ENCODE results near the gene RAD1.

DNA sequence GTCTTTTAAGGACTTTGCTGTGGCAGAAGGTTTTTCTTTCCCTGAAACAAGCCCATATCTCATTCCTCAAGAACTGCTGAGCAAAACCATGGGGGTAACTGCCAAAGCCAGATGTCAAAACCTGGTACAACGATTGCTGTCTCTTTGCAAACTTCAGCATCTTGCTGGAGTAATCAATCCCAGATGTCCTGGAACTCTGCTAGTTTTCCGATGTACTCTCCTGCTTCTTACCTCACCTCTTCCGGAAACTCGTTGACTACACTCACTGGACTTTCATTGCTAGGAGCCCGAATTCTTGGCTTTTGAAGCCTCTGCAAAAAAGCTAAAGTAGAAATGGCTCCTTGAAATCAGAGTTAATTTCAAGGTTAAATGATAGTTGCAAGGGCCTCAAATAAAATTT lies 23.3 kb downstream of the RAD1 start:
- TF ChIP-seq EZH2 (IDR thresholded peaks at IDR 0.05; ENCODE audit: borderline replicate concordance, low read length), result no peak
- TF ChIP-seq, protein P1, sequence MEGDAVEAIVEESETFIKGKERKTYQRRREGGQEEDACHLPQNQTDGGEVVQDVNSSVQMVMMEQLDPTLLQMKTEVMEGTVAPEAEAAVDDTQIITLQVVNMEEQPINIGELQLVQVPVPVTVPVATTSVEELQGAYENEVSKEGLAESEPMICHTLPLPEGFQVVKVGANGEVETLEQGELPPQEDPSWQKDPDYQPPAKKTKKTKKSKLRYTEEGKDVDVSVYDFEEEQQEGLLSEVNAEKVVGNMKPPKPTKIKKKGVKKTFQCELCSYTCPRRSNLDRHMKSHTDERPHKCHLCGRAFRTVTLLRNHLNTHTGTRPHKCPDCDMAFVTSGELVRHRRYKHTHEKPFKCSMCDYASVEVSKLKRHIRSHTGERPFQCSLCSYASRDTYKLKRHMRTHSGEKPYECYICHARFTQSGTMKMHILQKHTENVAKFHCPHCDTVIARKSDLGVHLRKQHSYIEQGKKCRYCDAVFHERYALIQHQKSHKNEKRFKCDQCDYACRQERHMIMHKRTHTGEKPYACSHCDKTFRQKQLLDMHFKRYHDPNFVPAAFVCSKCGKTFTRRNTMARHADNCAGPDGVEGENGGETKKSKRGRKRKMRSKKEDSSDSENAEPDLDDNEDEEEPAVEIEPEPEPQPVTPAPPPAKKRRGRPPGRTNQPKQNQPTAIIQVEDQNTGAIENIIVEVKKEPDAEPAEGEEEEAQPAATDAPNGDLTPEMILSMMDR (IDR thresholded peaks at IDR 0.05; ENCODE audit: low read length), result no peak

All from OCI-LY1 (cell line).